Sigmoid colon (tissue), 7 donors: ENCODE results near the gene ADARB1. TPM values are rescaled to one million over a fixed set of nuclear protein-coding genes. Genes with fewer than 3 reads are reported as not detected.

Experiments
- DNase-seq: peaks from one replicate; pipeline ENCODE4 v3.0.0-alpha.2; 2019
- H3K27ac ChIP-seq, 4 donors: fragments of 200-600 bp; sonication (generic); one replicate each; pipeline ENCODE4 v1.5.1; 2016 to 2019; ENCODE audit warnings: mild to moderate bottlenecking in 1 of 4
- H3K27me3 ChIP-seq, 3 donors: fragments of 200-600 bp; sonication (generic); one replicate each; pipeline ENCODE4 v1.5.1; 2019; ENCODE audit warnings: mild to moderate bottlenecking in 1 of 3
- H3K36me3 ChIP-seq, 4 donors: fragments of 200-600 bp; sonication (generic); one replicate each; pipeline ENCODE4 v1.5.1; 2016 to 2019
- H3K4me1 ChIP-seq, 4 donors: fragments of 200-600 bp; sonication (generic); one replicate each; pipeline ENCODE4 v1.5.1; 2017 to 2019
- H3K4me3 ChIP-seq, 4 donors: fragments of 200-600 bp; sonication (generic); one replicate each; pipeline ENCODE4 v1.5.1; 2017 to 2019; ENCODE audit warnings: mild to moderate bottlenecking in 2 of 4, moderate library complexity in 1 of 4
- H3K9me3 ChIP-seq, 4 donors: fragments of 200-600 bp in 3 of 4; sonication (generic) in 3 of 4; one replicate each; pipeline versions ENCODE4 v1.5.1 to v1.6.1; 2013 to 2019
- EP300 ChIP-seq, 4 donors: sonication (generic); formaldehyde crosslinking; IDR thresholded peaks; one replicate each; pipeline ENCODE4 v1.6.1; 2017; ENCODE audit warnings: antibody characterized with exemption in 4 of 4
- POLR2A ChIP-seq, 2 donors: fragments of 450-650 bp; IDR thresholded peaks; one replicate each; pipeline ENCODE4 v1.6.1; 2016; ENCODE audit warnings: antibody characterized with exemption in 2 of 2, mild to moderate bottlenecking in 2 of 2, moderate library complexity in 2 of 2
- POLR2AphosphoS5 ChIP-seq, 4 donors: sonication (generic); formaldehyde crosslinking; IDR thresholded peaks; one replicate each; pipeline ENCODE4 v1.6.1; 2017; ENCODE audit warnings: antibody characterized with exemption in 4 of 4
- WGBS, 2 donors: extraction: QIAGEN DNeasy Blood & Tissue Kit; methylation state at CpG; one replicate each; pipeline ENCODE4 v1.1.7; 2013; 5-methylcytosine and 5-hydroxymethylcytosine counted together
- intact Hi-C: fragments of 100-400 bp; cut with DNase I; formaldehyde crosslinking; loops from one replicate; pipeline ENCODE4 v1.15.1; 2023
- polyA plus RNA-seq, 3 donors: library from polyadenylated mRNA; stranded (reverse); fragments of 200-250 nt; gene quantifications; one replicate each; pipeline ENCODE4 v1.2.3, GENCODE V29; 2013
- total RNA-seq, 4 donors: library from RNA; depleted of rRNA; stranded (reverse); fragments of >200 nt; gene quantifications; one replicate each; pipeline ENCODE4 v1.1.0, GENCODE V29; 2016
- TF ChIP-seq, protein P1 (sequence below), 4 experiments: fragments of 450-650 bp in 3 of 4; fragments of 200-600 bp in 1 of 4; IDR thresholded peaks; one replicate each; pipeline ENCODE4 v1.5.1; 2016 to 2019; ENCODE audit warnings: antibody characterized with exemption in 4 of 4, mild to moderate bottlenecking in 3 of 4, moderate library complexity in 2 of 4
- donor health status: healthy with polysubstance abuse.
- donor health status: Bipolar disorder and iron deficiency.
- donor health status: healthy.

The ADARB1 gene
- total and polyA plus RNA-seq, 7 donors = 0.92 to 102 (median 41.3) TPM

DNA sequence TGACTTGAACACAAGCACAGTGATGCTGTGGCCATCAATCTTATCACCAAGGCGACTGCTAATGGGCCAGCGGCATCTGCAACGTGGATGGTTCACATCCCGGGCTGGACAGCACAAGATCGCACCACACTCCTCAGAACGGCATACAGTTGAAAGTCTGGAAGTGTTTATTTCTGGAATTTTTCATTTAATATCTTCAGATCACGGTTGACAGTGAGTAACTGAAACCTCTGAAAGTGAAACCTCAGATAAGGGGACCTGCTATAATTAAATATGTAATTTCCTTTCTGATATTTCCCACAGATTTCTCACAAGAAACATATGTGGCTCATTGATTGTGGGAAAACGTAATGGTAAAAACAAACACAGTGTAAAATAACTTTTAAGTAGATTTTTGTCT lies 129.6 kb downstream of the ADARB1 start:
- H3K36me3 ChIP-seq = peaks cover 10 to 79% (median 19%) of the 10 kb centered on the region in 4 donors
- WGBS, 2 donors = 89 to 90% methylated on average over 8 of the region's 8 CpGs
- intact Hi-C loops = no loop called here
- no peaks in the 10 kb centered on the region for H3K4me1 ChIP-seq
- no peak for DNase-seq
- no peaks in the 10 kb centered on the region for H3K27me3 ChIP-seq
- no peak overlapping the region for H3K4me3 ChIP-seq
- H3K9me3 ChIP-seq = no peaks in the 10 kb centered on the region
- no peak for TF ChIP-seq EP300 (IDR thresholded peaks at IDR 0.05)
- TF ChIP-seq POLR2A (IDR thresholded peaks at IDR 0.05) = no peak
- TF ChIP-seq POLR2AphosphoS5 (IDR thresholded peaks at IDR 0.05) = no peak
- TF ChIP-seq, protein P1, sequence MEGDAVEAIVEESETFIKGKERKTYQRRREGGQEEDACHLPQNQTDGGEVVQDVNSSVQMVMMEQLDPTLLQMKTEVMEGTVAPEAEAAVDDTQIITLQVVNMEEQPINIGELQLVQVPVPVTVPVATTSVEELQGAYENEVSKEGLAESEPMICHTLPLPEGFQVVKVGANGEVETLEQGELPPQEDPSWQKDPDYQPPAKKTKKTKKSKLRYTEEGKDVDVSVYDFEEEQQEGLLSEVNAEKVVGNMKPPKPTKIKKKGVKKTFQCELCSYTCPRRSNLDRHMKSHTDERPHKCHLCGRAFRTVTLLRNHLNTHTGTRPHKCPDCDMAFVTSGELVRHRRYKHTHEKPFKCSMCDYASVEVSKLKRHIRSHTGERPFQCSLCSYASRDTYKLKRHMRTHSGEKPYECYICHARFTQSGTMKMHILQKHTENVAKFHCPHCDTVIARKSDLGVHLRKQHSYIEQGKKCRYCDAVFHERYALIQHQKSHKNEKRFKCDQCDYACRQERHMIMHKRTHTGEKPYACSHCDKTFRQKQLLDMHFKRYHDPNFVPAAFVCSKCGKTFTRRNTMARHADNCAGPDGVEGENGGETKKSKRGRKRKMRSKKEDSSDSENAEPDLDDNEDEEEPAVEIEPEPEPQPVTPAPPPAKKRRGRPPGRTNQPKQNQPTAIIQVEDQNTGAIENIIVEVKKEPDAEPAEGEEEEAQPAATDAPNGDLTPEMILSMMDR (IDR thresholded peaks at IDR 0.05) = no peak
- H3K27ac ChIP-seq = no peak overlapping the region

DNA sequence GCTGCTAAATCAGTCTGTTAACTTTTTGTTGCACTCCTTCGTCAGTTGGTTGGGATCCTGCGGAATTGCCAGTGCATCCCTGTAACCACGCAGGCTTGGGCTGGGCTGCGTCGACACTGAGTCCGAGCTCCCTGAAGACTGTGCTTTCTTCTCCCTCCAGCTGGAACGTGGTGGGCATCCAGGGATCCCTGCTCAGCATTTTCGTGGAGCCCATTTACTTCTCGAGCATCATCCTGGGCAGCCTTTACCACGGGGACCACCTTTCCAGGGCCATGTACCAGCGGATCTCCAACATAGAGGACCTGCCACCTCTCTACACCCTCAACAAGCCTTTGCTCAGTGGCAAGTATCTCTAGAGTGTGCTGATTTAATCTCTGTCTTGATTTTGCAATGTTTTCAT lies 130.0 kb downstream of the ADARB1 start:
- WGBS, 2 donors = 85 to 96% methylated on average over 11 of the region's 11 CpGs
- TF ChIP-seq POLR2AphosphoS5 (IDR thresholded peaks at IDR 0.05) (no peak), POLR2A (IDR thresholded peaks at IDR 0.05) (no peak), EP300 (IDR thresholded peaks at IDR 0.05) (no peak)
- TF ChIP-seq, protein P1 (IDR thresholded peaks at IDR 0.05) = no peak
- Histone ChIP-seq H3K27me3 (no peaks in the 10 kb centered on the region), H3K9me3 (no peaks in the 10 kb centered on the region), H3K4me1 (no peaks in the 10 kb centered on the region), H3K27ac (no peak overlapping the region), H3K36me3 (peaks cover 10 to 79% (median 19%) of the 10 kb centered on the region in 4 donors), H3K4me3 (no peak overlapping the region)
- no peak for DNase-seq
- intact Hi-C loops = no loop called here

DNA sequence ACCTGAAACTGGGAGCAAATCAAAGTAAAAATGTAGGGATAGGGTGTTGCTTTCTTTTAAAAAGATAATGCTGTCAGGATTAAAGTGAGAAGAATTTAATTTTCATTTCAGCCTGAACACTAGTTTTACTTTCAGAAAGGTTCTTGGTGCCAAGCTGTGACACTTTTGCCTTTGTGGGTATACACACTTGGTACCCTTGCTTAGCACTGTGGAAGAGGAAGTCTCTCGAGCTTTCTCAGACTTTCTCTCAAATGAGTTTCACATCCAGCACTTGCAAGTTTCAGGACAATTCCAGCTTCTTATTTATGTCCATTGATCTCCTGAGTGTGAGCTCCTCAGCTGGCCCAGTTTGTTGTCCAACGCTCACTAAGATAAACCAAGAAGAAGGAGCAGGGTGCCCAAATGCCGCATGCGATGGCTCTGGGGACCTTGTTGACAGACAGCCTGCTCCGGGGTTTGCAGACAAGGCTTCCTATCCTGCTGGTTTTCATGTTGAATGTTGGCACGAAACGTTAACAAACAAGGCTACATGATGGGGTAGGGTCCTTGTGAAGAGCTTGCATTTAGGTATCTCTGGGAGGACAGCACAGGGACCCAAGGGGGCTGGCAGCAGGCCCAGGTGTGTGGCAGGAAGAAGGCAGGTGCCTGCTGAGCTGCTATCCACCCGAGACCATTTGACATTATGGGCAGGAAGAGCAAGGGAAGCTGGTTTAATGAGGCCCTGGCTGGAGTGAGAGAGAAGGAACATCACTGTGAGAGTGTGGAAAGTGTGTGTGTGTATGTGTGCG lies 133.7 kb downstream of the ADARB1 start:
- intact Hi-C loops = no loop called here
- no peak for DNase-seq
- Histone ChIP-seq H3K27me3 (no peaks in the 10 kb centered on the region), H3K4me3 (no peak overlapping the region), H3K36me3 (peaks cover 5 to 95% (median 28%) of the 10 kb centered on the region in 4 donors), H3K27ac (no peak overlapping the region), H3K9me3 (no peaks in the 10 kb centered on the region), H3K4me1 (no peaks in the 10 kb centered on the region)
- TF ChIP-seq POLR2A (IDR thresholded peaks at IDR 0.05) (no peak), EP300 (IDR thresholded peaks at IDR 0.05) (no peak), POLR2AphosphoS5 (IDR thresholded peaks at IDR 0.05) (no peak)
- TF ChIP-seq, protein P1 (IDR thresholded peaks at IDR 0.05) = no peak
- 78 to 88% methylated on average over 9 of the region's 9 CpGs for WGBS, 2 donors

DNA sequence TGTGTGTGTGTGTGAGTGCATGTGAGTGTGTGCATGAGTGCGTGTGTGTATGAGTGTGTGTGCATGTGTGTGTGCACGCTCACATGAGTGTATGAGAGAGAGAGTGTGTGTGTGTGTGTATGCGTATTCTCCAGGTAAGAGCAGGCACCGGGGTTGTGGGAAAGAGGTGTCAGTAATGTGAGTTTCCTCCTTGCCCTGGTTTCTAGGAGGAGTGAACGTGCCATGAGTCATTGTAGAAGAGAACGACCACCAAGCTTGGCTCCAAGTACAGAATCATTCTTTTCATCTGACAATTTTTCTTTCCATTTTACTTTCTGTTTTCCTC lies 134.2 kb downstream of the ADARB1 start:
- no peaks in the 10 kb centered on the region for H3K9me3 ChIP-seq
- H3K4me1 ChIP-seq = no peaks in the 10 kb centered on the region
- H3K4me3 ChIP-seq = no peak overlapping the region
- TF ChIP-seq, protein P1 (IDR thresholded peaks at IDR 0.05) = no peak
- TF ChIP-seq POLR2AphosphoS5 (IDR thresholded peaks at IDR 0.05) (no peak), EP300 (IDR thresholded peaks at IDR 0.05) (no peak), POLR2A (IDR thresholded peaks at IDR 0.05) (no peak)
- no peak for DNase-seq
- H3K36me3 ChIP-seq = peaks cover 5 to 94% (median 28%) of the 10 kb centered on the region in 4 donors
- intact Hi-C loops = no loop called here
- no peak overlapping the region for H3K27ac ChIP-seq
- no peaks in the 10 kb centered on the region for H3K27me3 ChIP-seq
- WGBS, 2 donors = 79 to 82% methylated on average over 6 of the region's 6 CpGs
